OCI-LY7 (cell line): Measurements from ENCODE around the gene ABCC3. TPM values are rescaled to one million over a fixed set of nuclear protein-coding genes. Genes with fewer than 3 reads are reported as not detected.

Experiments used
- BruUV-seq: library from RNA; stranded (reverse); fragments of 400-500 nt; replicated peaks from 2 replicates; lab custom pipeline; 2021; lab: Mats Ljungman, UMichigan
- CTCF ChIA-PET: fragments of 300-600 bp; sonication (Branson Sonifier 250); formaldehyde crosslinking; loops from one replicate; lab custom pipeline; 2022; ENCODE audit warnings: antibody characterized with exemption; ENCODE audit not compliant: unreplicated experiment; lab: Charles Lee
- POLR2A ChIA-PET: fragments of 300-600 bp; sonication (Branson Sonifier 250); formaldehyde crosslinking; loops from one replicate; lab custom pipeline; 2022; ENCODE audit warnings: antibody characterized with exemption; lab: Charles Lee
- DNase-seq: peaks from one replicate; pipeline ENCODE4 v3.0.0-alpha.2; 2015; ENCODE audit warnings: low spot score
- H2AFZ ChIP-seq: fragments of 200-600 bp; sonication (generic), shearing (Covaris generic); 2 replicates; pipeline ENCODE4 v1.6.1; 2014; ENCODE audit warnings: mild to moderate bottlenecking, antibody characterized with exemption, low read length, moderate library complexity
- H3K27ac ChIP-seq: fragments of 200-600 bp; sonication (generic); 2 replicates; pipeline ENCODE4 v1.5.1; 2014; ENCODE audit warnings: mixed run types, low read depth, mild to moderate bottlenecking, moderate library complexity, low read length, inconsistent platforms; ENCODE audit not compliant: poor library complexity, severe bottlenecking
- H3K36me3 ChIP-seq: fragments of 200-600 bp; sonication (generic); 2 replicates; pipeline ENCODE4 v1.6.1; 2014; ENCODE audit warnings: mild to moderate bottlenecking, antibody characterized with exemption, low read length, moderate library complexity, mixed read lengths; ENCODE audit not compliant: insufficient read depth
- H3K4me1 ChIP-seq: fragments of 200-600 bp; sonication (generic); 2 replicates; pipeline ENCODE4 v1.5.1; 2014; ENCODE audit warnings: mild to moderate bottlenecking, low read length; ENCODE audit not compliant: insufficient read depth, poor library complexity, severe bottlenecking
- H3K4me2 ChIP-seq: fragments of 200-600 bp; sonication (generic); 2 replicates; pipeline ENCODE4 v1.6.1; 2014; ENCODE audit warnings: mild to moderate bottlenecking, low read length
- H3K4me3 ChIP-seq: fragments of 200-600 bp; sonication (generic); 2 replicates; pipeline ENCODE4 v1.5.1; 2014; ENCODE audit warnings: mild to moderate bottlenecking, low read depth, low read length; ENCODE audit not compliant: poor library complexity, severe bottlenecking
- H3K79me2 ChIP-seq: fragments of 200-600 bp; sonication (generic); 2 replicates; pipeline ENCODE4 v1.6.1; 2016; ENCODE audit warnings: low read depth, mild to moderate bottlenecking, low read length, moderate library complexity, mixed read lengths; ENCODE audit not compliant: insufficient read depth
- H3K9me2 ChIP-seq: fragments of 200-600 bp; sonication (generic); 2 replicates; pipeline ENCODE4 v1.6.1; 2016; ENCODE audit warnings: mild to moderate bottlenecking, low read length, mixed read lengths; ENCODE audit not compliant: insufficient read depth
- H3K9me3 ChIP-seq: fragments of 200-600 bp; sonication (generic); 2 replicates; pipeline ENCODE4 v1.6.1; 2014; ENCODE audit warnings: mild to moderate bottlenecking, mixed run types, low read length, mixed read lengths
- H4K20me1 ChIP-seq: fragments of 200-600 bp; sonication (generic); 2 replicates; pipeline ENCODE4 v1.6.1; 2014; ENCODE audit warnings: mild to moderate bottlenecking, antibody characterized with exemption, low read length, moderate library complexity, mixed read lengths; ENCODE audit not compliant: insufficient read depth
- CTCF ChIP-seq: fragments of 200-600 bp; sonication (generic); conservative IDR thresholded peaks from 2 replicates; pipeline ENCODE4 v1.5.1; 2014; ENCODE audit warnings: mild to moderate bottlenecking, antibody characterized with exemption, low read length, moderate library complexity, mixed read lengths
- EZH2phosphoT487 ChIP-seq: fragments of 200-600 bp; sonication (generic); IDR thresholded peaks from 2 replicates; pipeline ENCODE4 v1.6.1; 2018; ENCODE audit warnings: low read depth, borderline replicate concordance, mild to moderate bottlenecking, mixed run types, antibody characterized with exemption, low read length, moderate library complexity, mixed read lengths
- intact Hi-C: fragments of 100-400 bp; cut with micrococcal nuclease; formaldehyde crosslinking; loops from one replicate; pipeline ENCODE4 v1.10.0; 2022; ENCODE audit not compliant: unreplicated experiment
- total RNA-seq, 2 experiments: library from RNA; depleted of rRNA in 1 of 2; stranded (reverse); fragments of >200 nt in 1 of 2; shearing (Covaris generic) in 1 of 2; gene quantifications; 2 replicates each; pipeline ENCODE4 v1.2.3, GENCODE V29; 2014 to 2022

ABCC3 gene
- total RNA-seq, 2 experiments from 2014 or later = not detected

- TF ChIP-seq EZH2phosphoT487 (no peak), CTCF (no peak)
- BruUV-seq = no TSS peak
These were observed 8.3 kb downstream of the ABCC3 start for GRCh38 chr17:50642722-50643656.

GRCh38 chr17:50645748-50646682, 11.3 kb downstream of the ABCC3 start:
- H3K36me3 ChIP-seq = no peaks in the 10 kb centered on the region
- no peaks in the 10 kb centered on the region for H3K4me1 ChIP-seq
- H3K79me2 ChIP-seq = no peaks in the 10 kb centered on the region
- no peaks in the 10 kb centered on the region for H3K9me3 ChIP-seq
- no peaks in the 10 kb centered on the region for H3K9me2 ChIP-seq
- ChIA-PET CTCF (no interaction called here), POLR2A (no interaction called here)
- no peak for TF ChIP-seq EZH2phosphoT487
- TF ChIP-seq CTCF = no peak
- no peak overlapping the region for H2AFZ ChIP-seq
- H3K4me2 ChIP-seq = no peak overlapping the region
- H3K27ac ChIP-seq = no peak overlapping the region
- H4K20me1 ChIP-seq = no peaks in the 10 kb centered on the region
- intact Hi-C loops = no loop called here
- no peak overlapping the region for H3K4me3 ChIP-seq
- no peak for DNase-seq
- BruUV-seq = no TSS peak

More at GRCh38 chr17:50642722-50643656, 8.3 kb downstream of the ABCC3 start:
- no peak overlapping the region for H3K4me2 ChIP-seq
- DNase-seq = no peak
- no peaks in the 10 kb centered on the region for H3K9me3 ChIP-seq
- no peaks in the 10 kb centered on the region for H4K20me1 ChIP-seq
- H3K4me3 ChIP-seq = no peak overlapping the region
- POLR2A ChIA-PET = no interaction called here
- CTCF ChIA-PET = no interaction called here
- H3K79me2 ChIP-seq = no peaks in the 10 kb centered on the region
- no peak overlapping the region for H3K27ac ChIP-seq
- intact Hi-C loops = no loop called here
- H3K36me3 ChIP-seq = no peaks in the 10 kb centered on the region
- no peak overlapping the region for H2AFZ ChIP-seq
- no peaks in the 10 kb centered on the region for H3K4me1 ChIP-seq
- H3K9me2 ChIP-seq = no peaks in the 10 kb centered on the region
